ENCODE results near the gene CEP112. TPM values are rescaled to one million over a fixed set of nuclear protein-coding genes. Genes with fewer than 3 reads are reported as not detected.

The CEP112 gene
- total and polyA plus RNA-seq, 2 of the 4 experiments (the other 2 are of a cell fraction), result 2.5 to 5.6 TPM

DNA sequence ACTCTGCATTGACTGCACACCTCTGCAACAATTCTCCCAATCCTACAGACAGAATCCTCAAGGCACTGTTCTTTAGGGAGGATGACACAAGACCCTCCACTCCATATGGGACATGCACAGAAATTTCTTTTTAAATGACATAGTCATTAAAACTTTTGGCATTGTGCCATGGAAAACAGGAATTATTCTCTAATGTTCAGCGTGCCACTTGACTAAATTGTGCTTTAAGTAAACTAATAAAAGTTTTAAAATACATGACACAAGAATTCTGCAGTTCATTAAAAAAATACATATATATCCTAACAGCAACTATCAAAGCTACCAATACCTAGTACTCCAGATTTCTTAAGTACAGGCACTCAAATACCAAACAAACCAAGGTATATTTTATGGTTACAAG is 16.0 kb downstream of the CEP112 start:
- Histone ChIP-seq H4K20me1 (ENCODE audit: insufficient read depth, low read length) (no peaks in the 10 kb centered on the region), H3K36me3 (ENCODE audit: control insufficient read depth, insufficient read depth, low read length) (no peaks in the 10 kb centered on the region), H3K27ac (ENCODE audit: insufficient read depth, low read length) (no peak overlapping the region), H3K4me2 (ENCODE audit: low read depth, low read length) (no peak overlapping the region), H4K8ac (ENCODE audit: low read depth in 2 of 2, low read length in 2 of 2) (no peak overlapping the region), H2BK120ac (ENCODE audit: low read depth, low read length) (no peak overlapping the region), H3K56ac (ENCODE audit: extremely low read depth, insufficient read depth, low read length) (no peak overlapping the region), H2AK9ac (replicated peaks; ENCODE audit: low read depth, low read length, poor library complexity) (no peak overlapping the region), H2BK15ac (ENCODE audit: low read depth, low read length) (no peak overlapping the region), H3K9me3 (ENCODE audit: control insufficient read depth, insufficient read depth, low read length) (no peaks in the 10 kb centered on the region), H2AFZ (replicated peaks; ENCODE audit: low read length, poor library complexity) (no peak overlapping the region), H3K79me1 (ENCODE audit: low read depth in 1 of 2, low read length in 2 of 2) (no peaks in the 10 kb centered on the region), H4K5ac (ENCODE audit: low read depth, low read length) (no peak overlapping the region), H3K4ac (ENCODE audit: low read depth, low read length) (no peak overlapping the region), H3K14ac (replicated peaks; ENCODE audit: low read depth, low read length) (no peak overlapping the region), H2BK20ac (ENCODE audit: low read depth, low read length) (no peak overlapping the region), H3K4me1 (ENCODE audit: control insufficient read depth, insufficient read depth, low read length) (no peaks in the 10 kb centered on the region), H2BK5ac (ENCODE audit: low read depth, low read length, poor library complexity, severe bottlenecking) (no peak overlapping the region), H3K18ac (ENCODE audit: low read depth, low read length) (no peak overlapping the region), H4K91ac (ENCODE audit: insufficient read depth, low read depth, low read length) (no peak overlapping the region), H3K9me1 (ENCODE audit: insufficient read depth, low read length) (no peaks in the 10 kb centered on the region), H3K23ac (ENCODE audit: low read depth, low read length) (no peak overlapping the region), H3K9ac (ENCODE audit: low read depth, low read length) (no peak overlapping the region), H2AK5ac (ENCODE audit: low read depth, low read length) (no peak overlapping the region), H3K27me3 (ENCODE audit: control insufficient read depth, insufficient read depth, low read length) (no peaks in the 10 kb centered on the region), H3K4me3 (ENCODE audit: insufficient read depth, low read depth, low read length) (no peak overlapping the region)
- intact Hi-C loops (cut with micrococcal nuclease), result no loop called here
- WGBS, 2 experiments (ENCODE audit: extremely low coverage in 2 of 2, insufficient read length in 1 of 2), result no CpG with 5 or more reads among the region's 1 CpG
- in situ Hi-C loops (cut with MboI; ENCODE audit: low sequenced_read_pairs), result no loop called here
- DNase-seq (no peak), ATAC-seq (ENCODE audit: low read depth) (no peak)
- CTCF ChIA-PET, result interaction anchor here (0.6 kb wide), 1 partner anchor 1199 kb away, joined by 3 read pairs; no protein-coding TSS in a partner anchor
- BruUV-seq (replicated peaks), result no TSS peak
- dilution Hi-C loops (cut with HindIII; ENCODE audit: low sequenced_read_pairs, unreplicated experiment), result no loop called here
- TF ChIP-seq POLR2A (IDR thresholded peaks at IDR 0.05; ENCODE audit: low read depth, low read length), result no peak
- TF ChIP-seq BHLHE40 (IDR thresholded peaks at IDR 0.05; ENCODE audit: low read depth, low read length), result no peak
- no peak for TF ChIP-seq RFX5 (IDR thresholded peaks at IDR 0.05; ENCODE audit: low read depth, low read length)
- TF ChIP-seq, protein P1, sequence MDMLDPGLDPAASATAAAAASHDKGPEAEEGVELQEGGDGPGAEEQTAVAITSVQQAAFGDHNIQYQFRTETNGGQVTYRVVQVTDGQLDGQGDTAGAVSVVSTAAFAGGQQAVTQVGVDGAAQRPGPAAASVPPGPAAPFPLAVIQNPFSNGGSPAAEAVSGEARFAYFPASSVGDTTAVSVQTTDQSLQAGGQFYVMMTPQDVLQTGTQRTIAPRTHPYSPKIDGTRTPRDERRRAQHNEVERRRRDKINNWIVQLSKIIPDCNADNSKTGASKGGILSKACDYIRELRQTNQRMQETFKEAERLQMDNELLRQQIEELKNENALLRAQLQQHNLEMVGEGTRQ (IDR thresholded peaks at IDR 0.05; ENCODE audit: low read depth, low read length), result no peak
- POLR2A ChIA-PET (ENCODE audit: unreplicated experiment), result no interaction called here

Measured in IMR-90 (cell line).